Measurements from ENCODE around the gene PITX3. TPM values are rescaled to one million over a fixed set of nuclear protein-coding genes. Genes with fewer than 3 reads are reported as not detected.

PITX3 gene
- polyA plus RNA-seq, 1 donor from 2014 or later = not detected

DNA sequence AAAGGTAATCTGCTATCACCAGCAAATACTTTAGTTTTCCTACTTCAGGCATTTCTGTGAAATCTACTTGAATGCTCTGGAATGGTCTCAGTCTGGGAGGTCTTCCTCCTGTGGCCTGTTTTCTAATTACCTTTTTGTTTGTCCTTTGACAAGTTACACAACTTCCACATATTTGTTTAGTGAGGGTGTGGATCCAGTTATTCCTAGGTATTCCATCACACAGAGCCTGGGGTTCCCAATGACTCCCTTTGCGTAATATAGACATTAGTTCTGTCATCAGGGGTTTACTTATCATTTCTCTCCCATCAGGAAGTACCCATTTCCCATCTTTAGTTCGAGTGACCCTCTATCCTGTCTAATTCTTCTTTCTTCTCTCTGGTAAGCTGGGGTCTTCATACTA, 43.3 kb downstream of the PITX3 start:
- H3K9me2 ChIP-seq (ENCODE audit: insufficient read depth, low read length) = no peaks in the 10 kb centered on the region
- no peaks in the 10 kb centered on the region for H3K36me3 ChIP-seq (ENCODE audit: insufficient read depth, low read length)
- H3K27me3 ChIP-seq (ENCODE audit: insufficient read depth, low read depth, low read length) = no peaks in the 10 kb centered on the region
- H3K4me3 ChIP-seq (ENCODE audit: low read length) = no peak overlapping the region
- no peak overlapping the region for H3K9ac ChIP-seq (ENCODE audit: low read length)
- no peak overlapping the region for H2AFZ ChIP-seq (ENCODE audit: low read depth, low read length)
- no peaks in the 10 kb centered on the region for H3F3A ChIP-seq (ENCODE audit: insufficient read depth, low read length, poor library complexity, severe bottlenecking)
- H3K9me3 ChIP-seq (ENCODE audit: low read length) = no peaks in the 10 kb centered on the region
- no peaks in the 10 kb centered on the region for H3K79me2 ChIP-seq (replicated peaks; ENCODE audit: insufficient read depth, low read length)
- TF ChIP-seq EZH2 (IDR thresholded peaks at IDR 0.05; ENCODE audit: borderline replicate concordance, insufficient read depth, low read length, poor library complexity, severe bottlenecking) (no peak), TAF1 (IDR thresholded peaks at IDR 0.05; ENCODE audit: low read depth) (no peak), REST (IDR thresholded peaks at IDR 0.05; ENCODE audit: borderline replicate concordance) (no peak), SMC3 (conservative IDR thresholded peaks at IDR 0.05; ENCODE audit: poor library complexity) (no peak), RAD21 (conservative IDR thresholded peaks at IDR 0.05) (no peak), CTCF (IDR thresholded peaks at IDR 0.05; ENCODE audit: poor library complexity, severe bottlenecking) (no peak), MXI1 (conservative IDR thresholded peaks at IDR 0.05; ENCODE audit: poor library complexity, severe bottlenecking) (no peak), POLR2AphosphoS5 (IDR thresholded peaks at IDR 0.05) (no peak), EP300 (conservative IDR thresholded peaks at IDR 0.05; ENCODE audit: poor library complexity, severe bottlenecking) (no peak)
- H4K20me1 ChIP-seq (ENCODE audit: insufficient read depth) = no peaks in the 10 kb centered on the region
- H3K27ac ChIP-seq (ENCODE audit: low read length) = no peak overlapping the region
- no peak overlapping the region for H3K4me2 ChIP-seq (ENCODE audit: low read length)

GRCh38 chr10:102196893-102197292, 44.4 kb downstream of the PITX3 start:
- no peak overlapping the region for H3K27ac ChIP-seq (ENCODE audit: low read length)
- H3F3A ChIP-seq (ENCODE audit: insufficient read depth, low read length, poor library complexity, severe bottlenecking) = no peaks in the 10 kb centered on the region
- H4K20me1 ChIP-seq (ENCODE audit: insufficient read depth) = no peaks in the 10 kb centered on the region
- H3K79me2 ChIP-seq (replicated peaks; ENCODE audit: insufficient read depth, low read length) = no peaks in the 10 kb centered on the region
- H2AFZ ChIP-seq (ENCODE audit: low read depth, low read length) = no peak overlapping the region
- H3K9me3 ChIP-seq (ENCODE audit: low read length) = peaks cover 3% of the 10 kb centered on the region
- H3K4me3 ChIP-seq (ENCODE audit: low read length) = no peak overlapping the region
- no peaks in the 10 kb centered on the region for H3K27me3 ChIP-seq (ENCODE audit: insufficient read depth, low read depth, low read length)
- H3K36me3 ChIP-seq (ENCODE audit: insufficient read depth, low read length) = no peaks in the 10 kb centered on the region
- H3K4me2 ChIP-seq (ENCODE audit: low read length) = no peak overlapping the region
- H3K9ac ChIP-seq (ENCODE audit: low read length) = no peak overlapping the region
- TF ChIP-seq EZH2 (IDR thresholded peaks at IDR 0.05; ENCODE audit: borderline replicate concordance, insufficient read depth, low read length, poor library complexity, severe bottlenecking) (no peak), CTCF (IDR thresholded peaks at IDR 0.05; ENCODE audit: poor library complexity, severe bottlenecking) (no peak), REST (IDR thresholded peaks at IDR 0.05; ENCODE audit: borderline replicate concordance) (no peak), EP300 (conservative IDR thresholded peaks at IDR 0.05; ENCODE audit: poor library complexity, severe bottlenecking) (no peak), MXI1 (conservative IDR thresholded peaks at IDR 0.05; ENCODE audit: poor library complexity, severe bottlenecking) (no peak), SMC3 (conservative IDR thresholded peaks at IDR 0.05; ENCODE audit: poor library complexity) (no peak), POLR2AphosphoS5 (IDR thresholded peaks at IDR 0.05) (no peak), TAF1 (IDR thresholded peaks at IDR 0.05; ENCODE audit: low read depth) (no peak), RAD21 (conservative IDR thresholded peaks at IDR 0.05) (no peak)
- H3K9me2 ChIP-seq (ENCODE audit: insufficient read depth, low read length) = no peaks in the 10 kb centered on the region
